DOHH2 (cell line): ENCODE results near the gene SVIL.

Experiments used
- EZH2phosphoT487 ChIP-seq: fragments of 200-600 bp; sonication (generic); IDR thresholded peaks from 2 replicates; pipeline ENCODE4 v1.6.1; 2017; ENCODE audit warnings: borderline replicate concordance, mild to moderate bottlenecking, antibody characterized with exemption, low read length, moderate library complexity, mixed read lengths
- TF ChIP-seq, protein P1 (sequence below): fragments of 200-600 bp; sonication (generic); IDR thresholded peaks from one replicate; pipeline ENCODE4 v1.5.1; 2014; ENCODE audit warnings: antibody characterized with exemption, mild to moderate bottlenecking, low read depth, low read length; ENCODE audit not compliant: poor library complexity, severe bottlenecking

DNA sequence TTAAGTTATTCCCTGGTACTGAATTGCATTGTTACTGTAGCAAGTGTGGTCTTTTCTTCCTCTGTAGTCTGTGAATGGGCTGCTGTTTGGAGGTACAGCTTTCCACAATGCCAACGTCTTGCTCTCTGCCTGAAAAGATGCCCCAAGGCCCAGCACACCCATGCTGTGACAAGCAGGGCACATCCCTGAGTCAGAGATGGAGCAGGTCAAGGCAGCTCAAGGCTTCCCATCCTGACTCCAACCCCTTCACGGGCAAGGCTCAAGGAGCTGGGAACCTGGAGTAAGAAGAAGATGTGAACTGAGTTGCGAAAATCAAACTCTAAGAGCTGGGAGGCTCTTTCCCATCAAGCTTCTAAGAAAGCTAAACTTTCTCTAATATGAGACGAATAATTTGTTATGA is 27.2 kb downstream of the SVIL start:
- no peak for TF ChIP-seq EZH2phosphoT487
- TF ChIP-seq, protein P1, sequence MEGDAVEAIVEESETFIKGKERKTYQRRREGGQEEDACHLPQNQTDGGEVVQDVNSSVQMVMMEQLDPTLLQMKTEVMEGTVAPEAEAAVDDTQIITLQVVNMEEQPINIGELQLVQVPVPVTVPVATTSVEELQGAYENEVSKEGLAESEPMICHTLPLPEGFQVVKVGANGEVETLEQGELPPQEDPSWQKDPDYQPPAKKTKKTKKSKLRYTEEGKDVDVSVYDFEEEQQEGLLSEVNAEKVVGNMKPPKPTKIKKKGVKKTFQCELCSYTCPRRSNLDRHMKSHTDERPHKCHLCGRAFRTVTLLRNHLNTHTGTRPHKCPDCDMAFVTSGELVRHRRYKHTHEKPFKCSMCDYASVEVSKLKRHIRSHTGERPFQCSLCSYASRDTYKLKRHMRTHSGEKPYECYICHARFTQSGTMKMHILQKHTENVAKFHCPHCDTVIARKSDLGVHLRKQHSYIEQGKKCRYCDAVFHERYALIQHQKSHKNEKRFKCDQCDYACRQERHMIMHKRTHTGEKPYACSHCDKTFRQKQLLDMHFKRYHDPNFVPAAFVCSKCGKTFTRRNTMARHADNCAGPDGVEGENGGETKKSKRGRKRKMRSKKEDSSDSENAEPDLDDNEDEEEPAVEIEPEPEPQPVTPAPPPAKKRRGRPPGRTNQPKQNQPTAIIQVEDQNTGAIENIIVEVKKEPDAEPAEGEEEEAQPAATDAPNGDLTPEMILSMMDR: no peak
